A549 (cell line): ENCODE data around the gene VN1R5. TPM values are rescaled to one million over a fixed set of nuclear protein-coding genes. Genes with fewer than 3 reads are reported as not detected.

Source experiments
- ATAC-seq, 2 experiments: fragments of 200-7000 bp in 1 of 2; fragments of >200 bp in 1 of 2; cut with Nextera tagmentation in 1 of 2; cut with Tn5 transposase in 1 of 2; 3 replicates each; pipeline versions ENCODE4 v1.8.0 to v1.9.1; 2018 to 2020; ENCODE audit warnings: mild to moderate bottlenecking in 1 of 2, moderate library complexity in 1 of 2
- CTCF ChIA-PET: fragments of 300-600 bp; sonication (Branson Sonifier 250); formaldehyde crosslinking; extraction: SDS; loops from one replicate; lab custom pipeline; 2021; ENCODE audit warnings: antibody characterized with exemption, inconsistent platforms; lab: Yijun Ruan, JAX
- POLR2A ChIA-PET: fragments of 350-600 bp; formaldehyde crosslinking; extraction: SDS; loops from one replicate; lab custom pipeline; 2021; ENCODE audit warnings: antibody characterized with exemption, inconsistent platforms; lab: Yijun Ruan, JAX
- DNase-seq, 2 experiments: peaks; one replicate each; pipeline versions ENCODE4 v3.0.0 to v3.0.0-alpha.2; 2011 to 2016; ENCODE audit warnings: low read depth in 1 of 2, low spot score in 1 of 2
- FAIRE-seq: peaks from 2 replicates; lab custom pipeline; 2011; peaks lifted over from hg19 to GRCh38; lab: Jason Lieb, UNC
- H3K27ac ChIP-seq, 2 experiments: fragments of >200 bp; sonication (Bioruptor Twin); formaldehyde crosslinking; 3 replicates each; pipeline ENCODE4 v1.5.1; 2016 to 2017
- H3K4me1 ChIP-seq: fragments of >200 bp; sonication (Bioruptor Twin); formaldehyde crosslinking; 3 replicates; pipeline ENCODE4 v1.6.1; 2016
- H3K4me2 ChIP-seq: fragments of >200 bp; sonication (Bioruptor Twin); formaldehyde crosslinking; 3 replicates; pipeline ENCODE4 v1.6.1; 2016
- H3K4me3 ChIP-seq: fragments of >200 bp; sonication (Bioruptor Twin); formaldehyde crosslinking; 3 replicates; pipeline ENCODE4 v1.5.1; 2016
- H3K9me3 ChIP-seq: fragments of >200 bp; sonication (Bioruptor Twin); formaldehyde crosslinking; 3 replicates; pipeline ENCODE4 v1.6.1; 2016
- ATOH8 ChIP-seq: fragments of 250-450 bp; sonication (Bioruptor Pico); IDR thresholded peaks from 2 replicates; pipeline ENCODE4 v1.5.0; 2020; ENCODE audit warnings: low read depth, mild to moderate bottlenecking, moderate library complexity
- BCL3 ChIP-seq: fragments of >200 bp; sonication (Bioruptor Twin); formaldehyde crosslinking; IDR thresholded peaks from 3 replicates; pipeline ENCODE4 v1.6.1; 2016
- CBX8 ChIP-seq: fragments of 200-600 bp; sonication (generic); IDR thresholded peaks from 2 replicates; pipeline ENCODE4 v1.6.1; 2016
- CHD2 ChIP-seq: fragments of 150-350 bp; IDR thresholded peaks from 2 replicates; pipeline ENCODE4 v1.6.1; 2014; ENCODE audit warnings: low read length; ENCODE audit not compliant: partially characterized antibody
- E2F6 ChIP-seq: IDR thresholded peaks from 2 replicates; pipeline ENCODE4 v1.6.1; 2012; ENCODE audit warnings: low read depth, borderline replicate concordance
- EHMT2 ChIP-seq: fragments of 200-600 bp; sonication (generic); IDR thresholded peaks from 2 replicates; pipeline ENCODE4 v1.6.1; 2016; ENCODE audit warnings: antibody characterized with exemption, low read depth, mild to moderate bottlenecking, moderate library complexity
- ESRRA ChIP-seq: fragments of 150-350 bp; IDR thresholded peaks from 2 replicates; pipeline ENCODE4 v1.6.1; 2014; ENCODE audit warnings: mild to moderate bottlenecking, low read length, borderline replicate concordance
- FOSB ChIP-seq: fragments of 250-450 bp; sonication (Bioruptor Pico); IDR thresholded peaks from 2 replicates; pipeline ENCODE4 v1.5.0; 2020; ENCODE audit warnings: mild to moderate bottlenecking, moderate library complexity
- FOSL2 ChIP-seq, 2 experiments: fragments of 450-650 bp in 1 of 2; fragments of >200 bp in 1 of 2; sonication (Bioruptor Twin) in 1 of 2; formaldehyde crosslinking; IDR thresholded peaks; 2 replicates each; pipeline versions ENCODE4 v1.5.0 to v1.6.1; 2016 to 2020; ENCODE audit warnings: mild to moderate bottlenecking in 1 of 2, moderate library complexity in 1 of 2
- FOXS1 ChIP-seq: fragments of 250-450 bp; sonication (Bioruptor Pico); IDR thresholded peaks from 2 replicates; pipeline ENCODE4 v1.5.0; 2020; ENCODE audit warnings: mild to moderate bottlenecking, moderate library complexity
- HDAC2 ChIP-seq: fragments of 200-600 bp; sonication (generic); IDR thresholded peaks from 2 replicates; pipeline ENCODE4 v1.6.1; 2016
- HMGXB4 ChIP-seq: fragments of 250-450 bp; sonication (Bioruptor Pico); IDR thresholded peaks from 2 replicates; pipeline ENCODE4 v1.5.0; 2021; ENCODE audit warnings: mild to moderate bottlenecking, moderate library complexity, borderline replicate concordance
- HOXB13 ChIP-seq: fragments of 250-450 bp; sonication (Bioruptor Pico); IDR thresholded peaks from 2 replicates; pipeline ENCODE4 v1.5.0; 2020; ENCODE audit warnings: low read depth, mild to moderate bottlenecking, moderate library complexity
- JUN ChIP-seq, 2 experiments: fragments of >200 bp; sonication (Bioruptor Twin); formaldehyde crosslinking; IDR thresholded peaks; 2 replicates in 1 of 2; 3 replicates in 1 of 2; pipeline ENCODE4 v1.6.1; 2016 to 2017
- MAFK ChIP-seq: fragments of 450-650 bp; IDR thresholded peaks from 2 replicates; pipeline ENCODE4 v1.6.1; 2014; ENCODE audit not compliant: partially characterized antibody
- POLR2AphosphoS2 ChIP-seq: conservative IDR thresholded peaks from 2 replicates; pipeline ENCODE4 v1.6.1; 2012; ENCODE audit warnings: low read length, improper control_type of control experiment, inconsistent platforms
- REST ChIP-seq: fragments of 200-600 bp; sonication (generic); IDR thresholded peaks from 2 replicates; pipeline ENCODE4 v1.6.1; 2016; ENCODE audit warnings: antibody characterized with exemption, mild to moderate bottlenecking, moderate library complexity
- RFX5 ChIP-seq: fragments of 450-650 bp; IDR thresholded peaks from 2 replicates; pipeline ENCODE4 v1.7.1; 2014; ENCODE audit warnings: antibody characterized with exemption, mild to moderate bottlenecking, moderate library complexity
- ZNF302 ChIP-seq: fragments of 250-450 bp; sonication (Bioruptor Pico); IDR thresholded peaks from 2 replicates; pipeline ENCODE4 v1.9.0; 2021; ENCODE audit warnings: inconsistent platforms, mild to moderate bottlenecking, moderate library complexity
- WGBS: methylation state at CpG from one replicate; pipeline ENCODE4 v1.1.6; 2017; ENCODE audit errors: missing lambda C conversion rate; 5-methylcytosine and 5-hydroxymethylcytosine counted together
- polyA plus RNA-seq, 4 experiments: library from polyadenylated mRNA; depleted of rRNA in 3 of 4; stranded (reverse); fragments of >200 nt; fragmentation: RNase III in 1 of 4; extraction: RNeasy Plus Mini Kit Qiagen cat#74134 plus additional on column Dnase treatment in 1 of 4; gene quantifications; 2 replicates in 3 of 4; 3 replicates in 1 of 4; pipeline ENCODE4 v1.2.3, GENCODE V29; 2011 to 2017

The VN1R5 gene
- polyA plus RNA-seq, 2 of the 4 experiments (the other 2 are of a cell fraction) = not detected

- H3K4me2 ChIP-seq = no peak overlapping the region
- 80% methylated on average over 5 of the region's 5 CpGs for WGBS
- no peak for ATAC-seq
- TF ChIP-seq ATOH8 (CRISPR knock-in tag) = no peak
- TF ChIP-seq CHD2 = no peak
- no peak for TF ChIP-seq FOXS1 (CRISPR knock-in tag)
- TF ChIP-seq ZNF302 (CRISPR knock-in tag) = no peak
- TF ChIP-seq MAFK = no peak
- TF ChIP-seq BCL3 = no peak
- TF ChIP-seq HDAC2 = no peak
- no peak for TF ChIP-seq E2F6
- no peak for TF ChIP-seq FOSL2 (IDR thresholded peaks at IDR 0.05)
- TF ChIP-seq FOSL2 (CRISPR knock-in tag; IDR thresholded peaks at IDR 0.05) = no peak
- TF ChIP-seq, all 56 proteins: peak for 0
- CTCF ChIA-PET = no interaction called here
- H3K4me3 ChIP-seq = no peak overlapping the region
- no peak overlapping the region for H3K27ac ChIP-seq
- DNase-seq = no peak
- no peak for FAIRE-seq
- H3K9me3 ChIP-seq = 0 out of 3 replicates have a peak, but pooled peaks cover 2% of the 10 kb centered on the region
- no peaks in the 10 kb centered on the region for H3K4me1 ChIP-seq
- POLR2A ChIA-PET = no interaction called here
Observed at GRCh38 chr1:247294282-247294681, 38.4 kb downstream of the VN1R5 start.

- FAIRE-seq (no peak), ATAC-seq (no peak), DNase-seq (no peak)
- Histone ChIP-seq H3K9me3 (peaks cover 2% of the 10 kb centered on the region; the same call in 1 of the 3 replicates), H3K27ac (no peak overlapping the region), H3K4me1 (no peaks in the 10 kb centered on the region), H3K4me3 (no peak overlapping the region), H3K4me2 (no peak overlapping the region)
- WGBS = 78% methylated on average over 6 of the region's 6 CpGs
- TF ChIP-seq POLR2AphosphoS2 (no peak), BCL3 (no peak), JUN (IDR thresholded peaks at IDR 0.05) (no peak), ESRRA (no peak), REST (no peak), RFX5 (no peak), HMGXB4 (CRISPR knock-in tag) (no peak), HOXB13 (CRISPR knock-in tag) (no peak), FOSB (no peak), EHMT2 (no peak), CBX8 (no peak)
- POLR2A ChIA-PET = no interaction called here
- CTCF ChIA-PET = no interaction called here
Observed at GRCh38 chr1:247295274-247295684, 39.4 kb downstream of the VN1R5 start.
